Subcutaneous abdominal adipose tissue (tissue), 5 donors: ENCODE data around the gene FAM25C.
"Not testable (repeated sequence)": the region's sequence is repeated elsewhere in the genome, so short reads cannot be mapped to it uniquely, and the experiment has no call there.

Experiments used
- H3K27ac ChIP-seq: one replicate; pipeline ENCODE4 v1.7.0; 2013; ENCODE audit warnings: low read depth, mild to moderate bottlenecking, inconsistent platforms, low read length, moderate library complexity
- H3K27me3 ChIP-seq, 5 donors: one replicate each; pipeline ENCODE4 v1.7.0; 2013; ENCODE audit warnings: low read length in 5 of 5, inconsistent platforms in 1 of 5; ENCODE audit not compliant: control insufficient read depth in 5 of 5, insufficient read depth in 4 of 5
- H3K36me3 ChIP-seq, 5 donors: one replicate each; pipeline ENCODE4 v1.7.0; 2013; ENCODE audit warnings: low read length in 5 of 5; ENCODE audit not compliant: control insufficient read depth in 5 of 5, insufficient read depth in 5 of 5
- H3K4me1 ChIP-seq, 5 donors: one replicate each; pipeline ENCODE4 v1.7.0; 2013; ENCODE audit warnings: low read length in 5 of 5, mild to moderate bottlenecking in 3 of 5, moderate library complexity in 1 of 5; ENCODE audit not compliant: control insufficient read depth in 5 of 5, insufficient read depth in 5 of 5
- H3K4me3 ChIP-seq, 5 donors: one replicate each; pipeline ENCODE4 v1.7.0; 2013; ENCODE audit warnings: low read length in 5 of 5, low read depth in 1 of 5
- H3K9ac ChIP-seq, 5 donors: one replicate each; pipeline ENCODE4 v1.7.0; 2013; ENCODE audit warnings: low read length in 5 of 5, mild to moderate bottlenecking in 4 of 5, moderate library complexity in 3 of 5
- H3K9me3 ChIP-seq, 5 donors: one replicate each; pipeline ENCODE4 v1.7.0; 2013; ENCODE audit warnings: low read length in 5 of 5; ENCODE audit not compliant: control insufficient read depth in 5 of 5
- donor health status: healthy.
- donor health status: healthy.
- donor health status: healthy.
- donor health status: healthy.
- donor health status: healthy.

Gene FAM25C

GRCh38 chr10:47986413-47987230 is 13.0 kb downstream of the FAM25C start:
- not testable (repeated sequence) for H3K27ac ChIP-seq, H3K27me3 ChIP-seq, H3K4me3 ChIP-seq, H3K9ac ChIP-seq, H3K36me3 ChIP-seq, H3K4me1 ChIP-seq, H3K9me3 ChIP-seq

GRCh38 chr10:47975409-47975808 is 24.2 kb downstream of the FAM25C start:
- H3K9me3 ChIP-seq, H3K27ac ChIP-seq, H3K36me3 ChIP-seq, H3K9ac ChIP-seq, H3K4me1 ChIP-seq, H3K27me3 ChIP-seq, H3K4me3 ChIP-seq: not testable (repeated sequence)

- not testable (repeated sequence) for H3K9ac ChIP-seq, H3K36me3 ChIP-seq, H3K4me3 ChIP-seq, H3K9me3 ChIP-seq, H3K4me1 ChIP-seq, H3K27ac ChIP-seq, H3K27me3 ChIP-seq
Measured at GRCh38 chr10:47973131-47973530, 26.5 kb downstream of the FAM25C start.

GRCh38 chr10:47972077-47972476 is 27.5 kb downstream of the FAM25C start:
- not testable (repeated sequence) for H3K9me3 ChIP-seq, H3K9ac ChIP-seq, H3K4me3 ChIP-seq, H3K4me1 ChIP-seq, H3K27ac ChIP-seq, H3K27me3 ChIP-seq, H3K36me3 ChIP-seq

- not testable (repeated sequence) for H3K27me3 ChIP-seq, H3K36me3 ChIP-seq, H3K4me1 ChIP-seq, H3K4me3 ChIP-seq, H3K9ac ChIP-seq, H3K9me3 ChIP-seq, H3K27ac ChIP-seq
Measured at GRCh38 chr10:47971598-47971997, 28.0 kb downstream of the FAM25C start.

GRCh38 chr10:47970047-47970446 is 29.5 kb downstream of the FAM25C start:
- not testable (repeated sequence) for H3K9ac ChIP-seq, H3K4me3 ChIP-seq, H3K27ac ChIP-seq, H3K27me3 ChIP-seq, H3K36me3 ChIP-seq, H3K4me1 ChIP-seq, H3K9me3 ChIP-seq

GRCh38 chr10:47968988-47969387 is 30.6 kb downstream of the FAM25C start:
- H3K4me1 ChIP-seq, H3K36me3 ChIP-seq, H3K27me3 ChIP-seq, H3K27ac ChIP-seq, H3K9me3 ChIP-seq, H3K9ac ChIP-seq, H3K4me3 ChIP-seq: not testable (repeated sequence)

GRCh38 chr10:47964280-47965063 is 35.1 kb downstream of the FAM25C start:
- not testable (repeated sequence) for H3K4me1 ChIP-seq, H3K27ac ChIP-seq, H3K27me3 ChIP-seq, H3K36me3 ChIP-seq, H3K4me3 ChIP-seq, H3K9me3 ChIP-seq, H3K9ac ChIP-seq

- H3K27me3 ChIP-seq, H3K9ac ChIP-seq, H3K4me3 ChIP-seq, H3K27ac ChIP-seq, H3K4me1 ChIP-seq, H3K9me3 ChIP-seq, H3K36me3 ChIP-seq: not testable (repeated sequence)
Measured at GRCh38 chr10:47962785-47963184, 36.8 kb downstream of the FAM25C start.

GRCh38 chr10:47960699-47961098 is 38.9 kb downstream of the FAM25C start:
- not testable (repeated sequence) for H3K27me3 ChIP-seq, H3K9me3 ChIP-seq, H3K27ac ChIP-seq, H3K9ac ChIP-seq, H3K4me3 ChIP-seq, H3K4me1 ChIP-seq, H3K36me3 ChIP-seq
